B cell (primary cell): ENCODE data around the gene SPN.

Experiments used
- EZH2 ChIP-seq: IDR thresholded peaks from 2 replicates; pipeline ENCODE4 v1.6.1; 2012; ENCODE audit warnings: borderline replicate concordance, low read depth, mild to moderate bottlenecking, moderate library complexity, low read length; ENCODE audit not compliant: insufficient read depth, poor library complexity, severe bottlenecking
- TF ChIP-seq, protein P1 (sequence below): fragments of 200-600 bp; IDR thresholded peaks from one replicate; pipeline ENCODE4 v1.8.0; 2022; ENCODE audit warnings: antibody characterized with exemption, mild to moderate bottlenecking

DNA sequence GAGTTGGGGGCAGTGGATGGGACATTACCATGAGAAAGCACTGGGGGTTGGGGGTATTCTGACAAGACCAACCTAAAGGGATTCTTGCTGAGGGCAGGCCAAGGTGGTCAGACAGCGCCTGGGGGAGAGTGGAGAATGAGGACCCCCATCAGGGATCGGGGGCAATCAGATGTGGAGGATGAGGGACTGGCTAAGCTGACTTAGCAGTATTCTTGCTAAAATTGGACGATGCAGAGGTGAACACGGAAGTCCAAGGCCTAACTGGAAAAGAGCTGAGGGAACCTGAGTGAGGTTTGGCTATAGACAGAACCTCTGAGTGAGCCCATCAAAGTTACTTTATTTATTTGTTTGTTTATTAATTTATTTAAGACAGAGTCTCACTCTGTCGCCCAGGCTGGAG, 25.1 kb downstream of the SPN start:
- TF ChIP-seq, protein P1, sequence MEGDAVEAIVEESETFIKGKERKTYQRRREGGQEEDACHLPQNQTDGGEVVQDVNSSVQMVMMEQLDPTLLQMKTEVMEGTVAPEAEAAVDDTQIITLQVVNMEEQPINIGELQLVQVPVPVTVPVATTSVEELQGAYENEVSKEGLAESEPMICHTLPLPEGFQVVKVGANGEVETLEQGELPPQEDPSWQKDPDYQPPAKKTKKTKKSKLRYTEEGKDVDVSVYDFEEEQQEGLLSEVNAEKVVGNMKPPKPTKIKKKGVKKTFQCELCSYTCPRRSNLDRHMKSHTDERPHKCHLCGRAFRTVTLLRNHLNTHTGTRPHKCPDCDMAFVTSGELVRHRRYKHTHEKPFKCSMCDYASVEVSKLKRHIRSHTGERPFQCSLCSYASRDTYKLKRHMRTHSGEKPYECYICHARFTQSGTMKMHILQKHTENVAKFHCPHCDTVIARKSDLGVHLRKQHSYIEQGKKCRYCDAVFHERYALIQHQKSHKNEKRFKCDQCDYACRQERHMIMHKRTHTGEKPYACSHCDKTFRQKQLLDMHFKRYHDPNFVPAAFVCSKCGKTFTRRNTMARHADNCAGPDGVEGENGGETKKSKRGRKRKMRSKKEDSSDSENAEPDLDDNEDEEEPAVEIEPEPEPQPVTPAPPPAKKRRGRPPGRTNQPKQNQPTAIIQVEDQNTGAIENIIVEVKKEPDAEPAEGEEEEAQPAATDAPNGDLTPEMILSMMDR: no peak
- no peak for TF ChIP-seq EZH2
